HG02678 (cell line): ENCODE results near the gene KDM4C.

ENCODE experiments used
- ATAC-seq: cut with Tn5 transposase; IDR thresholded peaks from one replicate; pipeline ENCODE4 v1.9.1; 2021; ENCODE audit warnings: mild to moderate bottlenecking, moderate library complexity; ENCODE audit not compliant: unreplicated experiment

Gene KDM4C

DNA sequence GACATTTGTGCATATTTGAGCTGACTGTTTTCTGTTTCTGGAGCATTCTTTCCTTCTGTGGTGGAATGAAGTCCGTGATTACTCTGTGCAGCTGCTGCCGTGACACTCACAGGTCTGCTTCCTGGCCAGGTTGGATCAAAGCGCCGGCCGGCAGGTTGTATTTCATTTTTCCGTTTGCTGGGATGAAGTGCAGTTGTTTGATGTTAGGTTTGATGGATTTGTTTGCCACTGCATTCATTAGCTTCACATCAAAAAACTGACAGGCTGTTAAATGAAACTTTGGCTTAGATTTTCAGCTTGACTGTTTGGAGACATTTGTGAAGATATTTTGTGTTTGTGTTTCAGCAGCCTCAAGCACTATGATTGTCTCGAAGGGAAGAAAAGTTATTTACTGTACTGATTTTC is 140.1 kb downstream of the KDM4C start:
- ATAC-seq = no peak

DNA sequence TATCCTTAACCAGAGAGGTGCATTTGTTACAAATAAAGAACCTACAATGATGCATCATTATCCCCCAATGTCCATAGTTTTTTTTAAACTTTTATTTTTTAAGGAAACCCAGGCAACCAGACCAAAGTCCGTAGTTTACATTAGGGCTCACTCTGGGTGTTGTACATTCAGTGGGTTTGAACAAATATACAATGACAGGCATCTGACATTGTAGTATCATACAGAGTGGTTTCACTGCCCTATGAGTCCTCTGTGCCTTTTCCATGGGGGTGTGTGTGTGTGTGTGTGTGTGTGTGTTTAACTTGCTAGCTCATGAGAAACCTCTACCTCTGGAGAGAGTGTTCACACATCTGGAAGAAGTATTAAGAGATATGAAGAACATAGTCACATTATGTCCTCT is 141.5 kb downstream of the KDM4C start:
- no peak for ATAC-seq

DNA sequence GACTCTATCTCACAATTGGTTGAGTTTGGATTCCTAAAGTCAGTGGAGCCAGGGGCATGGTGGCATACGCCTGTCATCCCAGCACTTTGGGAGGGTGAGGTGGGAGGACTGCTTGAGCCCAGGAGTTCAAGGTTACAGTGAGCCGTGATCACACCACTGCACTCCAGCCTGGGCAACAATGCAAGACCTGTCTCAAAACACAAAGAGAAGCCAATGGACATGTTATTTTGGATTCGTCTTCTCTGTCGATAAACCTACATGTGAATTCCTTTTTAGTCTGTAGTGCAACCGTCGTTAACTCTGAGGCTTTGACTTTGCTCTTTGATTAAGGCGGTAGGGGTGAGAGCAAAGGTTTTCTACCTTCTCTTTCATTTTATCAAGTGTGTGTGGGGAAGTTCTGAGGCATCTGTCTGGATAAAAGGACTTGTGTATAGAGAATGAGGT is 142.7 kb downstream of the KDM4C start:
- ATAC-seq = no peak

DNA sequence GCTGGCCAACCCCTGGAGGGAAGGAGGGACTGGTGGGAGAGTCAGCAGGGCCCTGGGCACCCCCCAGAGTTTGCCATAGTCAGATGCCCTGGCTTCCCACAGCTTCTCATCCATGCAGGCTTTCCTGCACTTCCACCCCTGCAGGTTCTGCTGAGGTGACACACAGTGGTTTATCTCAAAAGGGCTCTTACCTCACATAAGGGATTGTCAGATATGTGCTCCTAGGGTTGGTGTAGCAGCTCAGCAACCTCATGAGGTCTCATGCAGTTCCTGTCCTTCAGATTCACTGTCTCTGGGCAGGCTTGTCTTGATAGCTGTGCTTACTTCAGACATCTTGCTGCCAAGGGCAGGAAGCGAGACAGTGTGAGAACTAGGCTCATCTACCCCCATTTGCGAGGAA is 143.4 kb downstream of the KDM4C start:
- ATAC-seq = no peak

DNA sequence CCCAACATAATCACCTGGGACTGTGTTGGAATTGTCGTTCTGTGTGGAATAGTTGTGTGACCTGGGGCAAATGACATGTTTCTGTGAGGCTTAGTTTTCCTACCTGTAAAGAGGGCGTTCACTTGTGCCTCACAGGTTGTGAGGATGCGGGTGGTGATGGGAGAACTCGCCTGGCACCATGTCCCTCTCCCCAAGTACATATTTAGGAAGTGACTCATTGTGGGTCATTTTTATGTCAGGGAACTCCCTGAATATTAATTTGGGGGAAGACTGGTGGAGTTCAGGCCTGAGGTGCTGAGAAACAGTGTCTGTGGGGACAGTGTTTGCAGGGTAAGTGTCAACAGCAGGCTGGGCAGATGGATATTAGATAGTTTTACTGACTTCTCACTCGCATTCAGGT is 144.7 kb downstream of the KDM4C start:
- ATAC-seq = no peak

DNA sequence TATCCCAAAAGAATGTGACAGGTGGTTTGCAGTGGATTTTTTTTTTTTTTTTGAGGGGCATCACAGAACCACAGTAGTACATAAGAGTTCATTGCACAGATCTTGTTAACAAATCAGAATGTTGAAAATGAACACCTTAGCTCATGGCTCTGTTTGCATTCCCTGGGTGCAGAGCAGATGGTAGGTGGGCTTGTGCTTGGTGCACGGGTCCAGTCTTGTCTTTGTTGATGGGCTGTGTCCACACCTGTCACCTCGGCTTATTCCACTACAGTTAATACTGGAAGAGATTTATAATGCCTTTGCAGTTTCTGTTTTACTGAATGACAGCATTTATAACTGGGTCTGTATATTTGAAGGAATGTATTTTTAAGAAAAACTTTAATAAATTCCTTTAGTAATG is 146.6 kb downstream of the KDM4C start:
- no peak for ATAC-seq

DNA sequence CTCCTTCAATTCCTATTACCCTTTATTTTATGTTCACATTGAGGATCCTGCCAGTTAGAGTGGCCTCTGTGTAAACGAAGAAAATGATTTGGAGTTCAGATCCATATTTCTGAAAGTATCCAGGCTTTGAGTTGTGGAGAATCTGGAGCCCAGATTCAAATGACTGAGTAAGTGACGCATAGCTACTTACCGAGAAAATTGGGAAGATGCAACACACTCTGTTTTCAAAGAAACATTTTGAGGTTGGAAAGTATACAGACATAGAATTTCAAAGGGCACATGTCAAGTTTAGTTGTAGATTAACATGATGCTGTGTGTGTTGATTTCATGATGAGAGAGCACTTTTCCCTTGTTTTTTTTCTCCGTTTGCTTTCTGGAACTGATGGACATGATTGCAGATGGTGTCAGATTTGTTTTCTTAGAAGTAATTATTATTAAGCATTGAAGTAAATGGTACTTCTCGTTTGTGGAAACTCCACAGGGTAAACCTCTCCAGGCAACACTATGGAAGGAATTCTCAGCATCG is 148.1 kb downstream of the KDM4C start:
- ATAC-seq = no peak

DNA sequence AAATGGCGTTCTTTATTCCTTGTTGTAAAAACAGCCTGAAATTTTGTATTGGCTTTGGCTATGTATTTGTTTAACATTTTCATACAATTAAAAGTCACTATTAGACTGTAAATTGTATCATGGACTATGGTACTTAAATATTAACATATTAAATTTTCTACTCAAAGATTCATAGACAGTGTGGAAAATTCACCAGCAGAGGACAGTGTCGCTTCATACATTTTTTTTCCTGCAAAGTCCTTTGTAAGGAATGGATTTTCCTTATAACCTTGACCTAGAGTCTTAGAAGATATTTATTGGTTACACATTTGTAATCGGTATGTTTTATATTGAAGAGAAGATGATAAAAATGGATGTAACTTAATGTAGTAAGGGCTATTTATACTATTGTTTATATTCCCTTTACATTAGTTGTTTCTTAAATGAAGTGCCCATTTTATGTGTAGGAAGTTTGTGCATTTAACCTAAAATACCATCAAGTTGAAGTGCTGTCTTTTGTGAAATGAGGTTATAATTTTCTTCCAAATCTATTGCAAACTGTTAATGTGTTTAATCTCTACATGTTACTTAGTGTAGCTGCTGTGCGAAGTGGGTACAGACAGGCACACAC is 150.1 kb downstream of the KDM4C start:
- no peak for ATAC-seq

DNA sequence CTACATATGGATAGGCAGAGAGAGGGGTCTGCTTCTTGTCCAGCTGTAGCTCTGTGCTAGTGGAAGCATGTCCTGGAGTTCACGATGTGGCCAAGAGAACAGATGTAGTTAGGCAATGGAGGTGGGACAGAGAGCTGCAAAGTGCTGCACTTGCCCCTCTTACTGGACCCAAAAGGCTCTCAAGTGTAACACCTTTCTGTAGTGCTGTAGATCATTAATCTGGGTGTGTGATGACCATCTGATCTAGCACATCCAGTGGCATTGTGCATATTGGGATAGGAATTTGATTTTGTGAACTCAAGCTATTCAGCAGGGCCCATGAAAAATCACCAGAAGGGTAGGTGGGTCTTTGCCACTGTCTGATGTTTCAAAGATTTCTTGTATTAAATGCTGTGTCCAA is 151.4 kb downstream of the KDM4C start:
- ATAC-seq = no peak

DNA sequence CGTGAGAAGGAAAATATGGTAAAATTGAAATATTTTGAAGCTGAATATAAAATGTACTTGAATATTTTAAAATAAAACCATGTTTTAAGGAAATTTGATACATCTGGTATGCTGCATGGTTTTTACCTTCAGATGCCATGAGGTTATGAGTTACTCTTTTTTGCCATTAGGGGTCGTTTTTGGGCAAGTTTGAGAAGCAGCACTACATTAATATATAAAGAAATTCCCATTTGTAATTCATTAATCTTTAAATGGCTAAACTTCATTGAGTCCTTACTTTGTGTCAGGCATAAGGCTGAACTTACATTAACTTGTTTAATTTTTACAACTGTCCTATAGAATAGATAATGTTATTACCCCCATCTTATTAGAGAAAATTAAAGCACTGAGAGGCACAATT is 152.3 kb downstream of the KDM4C start:
- ATAC-seq = no peak

DNA sequence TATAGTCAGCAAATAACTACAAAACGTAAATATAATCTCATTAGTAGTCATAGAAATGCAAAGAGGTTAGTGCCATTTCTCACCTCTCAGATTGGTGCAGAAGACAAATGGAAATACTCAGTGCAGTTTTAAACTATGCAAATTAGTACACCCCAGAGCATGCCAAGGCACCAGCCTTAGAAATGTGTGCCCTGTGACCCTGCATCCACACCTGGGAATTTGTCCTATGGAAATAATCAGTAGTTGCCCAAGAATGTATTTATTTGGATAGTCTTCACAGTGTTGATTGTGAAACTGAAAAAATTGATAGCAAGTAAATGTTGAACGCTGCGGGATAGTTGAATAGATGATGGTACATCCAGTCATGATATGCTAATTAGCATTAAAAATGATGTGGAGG is 152.7 kb downstream of the KDM4C start:
- no peak for ATAC-seq

DNA sequence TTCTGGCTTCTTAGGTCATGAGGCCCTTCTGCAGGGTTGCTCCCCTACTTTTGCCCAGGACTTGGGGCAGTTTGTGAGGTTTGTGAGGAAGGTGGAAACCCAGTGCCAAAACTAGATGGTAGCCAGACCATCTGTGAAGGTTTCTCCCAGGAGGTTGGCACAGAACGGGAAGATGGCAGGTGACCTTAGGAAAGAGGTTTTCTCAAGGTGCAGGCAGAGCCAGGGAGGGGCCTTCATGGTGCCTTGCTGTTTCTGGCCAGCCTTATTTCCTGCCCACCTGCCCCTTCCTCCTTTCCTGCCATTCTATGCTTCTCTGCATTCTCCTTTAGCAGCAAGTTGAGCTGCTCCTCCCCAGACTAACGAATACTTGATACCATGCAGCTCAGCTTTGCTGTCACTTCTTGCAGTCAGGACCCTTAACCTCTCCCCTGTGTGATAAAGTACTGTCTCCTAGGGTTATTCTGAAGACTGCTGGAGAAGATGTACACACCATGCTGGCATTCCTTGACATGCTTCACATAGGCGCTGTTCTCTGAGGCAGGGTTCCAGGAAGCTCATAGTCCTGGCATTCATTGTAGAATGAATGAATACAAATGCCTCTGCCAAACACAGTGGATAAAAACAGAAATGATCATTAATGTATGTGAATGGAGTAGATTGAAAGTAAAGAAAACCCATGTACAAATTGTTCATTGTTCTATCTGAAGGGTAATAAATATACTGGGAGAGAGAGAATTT is 154.3 kb downstream of the KDM4C start:
- no peak for ATAC-seq

DNA sequence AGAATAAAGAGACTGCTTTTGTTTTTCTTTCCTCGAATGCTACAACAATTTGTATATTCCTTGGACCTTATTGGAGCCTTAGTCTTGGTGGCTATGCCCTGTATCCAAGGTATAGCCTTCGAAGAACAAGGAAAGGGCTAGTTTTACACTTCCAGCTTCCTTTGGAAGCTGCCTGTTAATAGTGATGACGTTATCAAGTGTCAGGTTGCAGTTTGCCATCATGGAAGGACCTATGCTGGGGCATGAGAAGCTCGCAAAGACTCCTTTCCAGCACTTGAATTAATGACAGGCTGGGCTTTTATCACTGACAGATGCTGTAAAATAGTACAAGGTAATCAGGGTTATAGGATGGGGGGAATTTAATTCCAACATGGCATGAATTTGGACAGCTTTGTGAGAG is 157.9 kb downstream of the KDM4C start:
- ATAC-seq = no peak

DNA sequence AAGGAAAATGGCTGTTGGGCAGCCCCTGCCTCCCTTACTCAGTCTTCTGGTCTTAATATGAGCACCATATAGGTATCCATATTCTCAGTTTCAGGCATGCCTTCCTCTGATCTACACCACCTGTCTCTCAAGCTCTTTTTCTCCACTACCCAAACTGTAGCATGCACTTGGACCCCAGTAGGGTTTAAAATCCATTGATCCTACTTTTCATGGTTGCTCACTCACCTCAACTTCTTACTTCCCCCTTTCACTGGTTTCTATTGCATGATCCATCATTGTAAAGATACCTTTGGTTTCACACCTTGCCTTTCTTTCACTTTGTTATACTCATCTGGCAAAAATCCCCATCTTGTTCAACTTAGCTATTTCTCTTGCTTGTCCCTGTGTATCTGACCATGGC is 159.4 kb downstream of the KDM4C start:
- peak; percentile 85 for ATAC-seq

DNA sequence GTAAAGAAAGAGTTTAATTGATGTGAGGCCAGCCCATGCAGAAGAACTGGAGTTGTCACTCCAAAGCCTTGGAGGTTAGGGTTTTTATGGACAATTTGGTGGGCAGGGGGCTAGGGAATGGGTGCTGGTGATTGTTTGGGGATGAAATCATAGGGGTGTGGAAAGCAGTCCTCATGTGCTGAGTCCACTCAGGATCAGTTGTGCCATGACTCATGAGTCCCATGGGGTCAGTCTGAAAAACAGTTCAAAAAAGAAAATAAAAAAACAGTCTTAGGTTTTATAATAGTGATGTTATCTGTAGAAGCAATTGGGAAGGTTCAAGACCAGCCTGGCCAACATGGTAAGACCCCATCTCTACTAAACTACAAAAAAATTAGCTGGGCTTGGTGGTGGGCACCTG is 162.3 kb downstream of the KDM4C start:
- no peak for ATAC-seq

DNA sequence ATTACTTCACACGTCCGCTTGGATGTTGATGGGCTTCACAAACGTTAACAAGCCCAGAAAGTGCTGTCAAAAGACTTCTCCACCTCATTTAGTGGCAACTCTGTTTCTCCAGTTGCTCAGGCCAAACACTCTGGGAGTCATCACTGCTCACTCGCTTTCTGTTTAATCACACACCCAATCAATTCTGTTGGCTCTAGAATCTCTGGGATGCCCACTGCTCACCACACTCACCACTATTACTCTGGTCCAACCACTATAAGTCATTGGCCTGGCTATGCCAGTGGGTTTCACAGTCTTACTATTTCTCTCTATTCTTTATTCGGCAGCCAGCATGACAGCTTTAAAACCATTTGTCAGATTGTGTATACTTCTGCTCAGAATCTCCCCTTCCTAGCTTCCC is 163.5 kb downstream of the KDM4C start:
- no peak for ATAC-seq

DNA sequence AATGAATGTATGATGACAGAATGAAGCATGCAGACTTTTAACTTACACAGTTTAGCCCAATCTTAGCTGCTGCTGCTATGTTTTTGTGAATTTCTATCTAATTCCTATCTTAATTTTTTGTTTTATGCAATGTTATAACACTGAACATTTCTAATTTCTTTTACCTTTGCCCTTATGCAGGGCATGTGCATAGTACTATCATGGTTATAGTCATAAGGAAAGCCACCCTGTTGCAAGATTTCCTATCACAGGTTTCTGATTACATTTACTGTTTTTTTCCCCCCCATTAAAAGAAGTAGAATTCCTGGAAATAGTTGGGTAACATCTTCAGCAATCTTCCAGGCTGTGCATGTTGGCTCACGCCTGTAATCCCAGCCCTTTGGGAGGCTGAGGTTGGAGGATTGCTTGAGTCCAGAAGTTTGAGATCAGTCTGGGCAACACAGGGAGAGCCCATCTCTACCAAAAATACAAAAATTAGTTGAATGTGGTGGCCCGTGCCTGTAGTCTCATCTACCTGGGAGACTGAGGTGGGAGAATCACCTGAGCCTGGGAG is 164.4 kb downstream of the KDM4C start:
- no peak for ATAC-seq

DNA sequence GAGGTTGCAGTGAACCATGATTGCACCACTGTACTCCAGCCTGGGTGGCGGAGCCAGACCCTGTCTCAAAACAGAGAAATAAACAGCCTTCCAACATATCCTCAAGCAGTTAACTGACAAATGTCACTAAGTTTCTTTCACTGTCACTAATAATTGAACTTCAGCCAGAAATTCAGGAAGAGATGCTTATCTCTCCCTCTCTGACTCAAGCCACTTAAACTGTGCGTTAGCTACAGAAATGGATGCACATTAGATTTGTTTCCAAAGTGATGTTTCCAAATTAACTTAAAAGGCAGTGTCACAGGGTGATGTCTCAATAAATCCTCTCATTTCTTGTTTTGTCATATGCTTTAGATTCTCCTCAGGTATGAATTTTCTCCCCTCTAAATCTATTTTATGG is 164.9 kb downstream of the KDM4C start:
- no peak for ATAC-seq

DNA sequence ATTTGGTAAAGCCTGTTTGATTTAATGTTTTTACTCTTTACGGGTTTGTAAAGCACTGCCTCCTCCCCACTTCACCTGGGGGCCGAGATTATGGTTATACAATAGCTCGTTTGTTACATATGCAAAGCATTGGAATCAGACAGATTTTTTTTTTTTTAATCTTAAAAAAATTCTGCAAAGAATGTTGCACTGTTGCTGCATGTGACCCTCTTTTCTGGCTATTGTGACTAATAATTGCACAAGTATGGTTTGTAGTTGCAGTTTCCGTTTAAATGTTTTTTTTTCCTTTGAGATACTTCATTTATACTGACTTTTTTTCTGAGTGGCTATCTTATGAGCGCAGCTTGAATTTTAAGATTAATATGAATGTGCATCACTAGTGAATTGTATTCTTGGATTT is 165.3 kb downstream of the KDM4C start:
- ATAC-seq = no peak

DNA sequence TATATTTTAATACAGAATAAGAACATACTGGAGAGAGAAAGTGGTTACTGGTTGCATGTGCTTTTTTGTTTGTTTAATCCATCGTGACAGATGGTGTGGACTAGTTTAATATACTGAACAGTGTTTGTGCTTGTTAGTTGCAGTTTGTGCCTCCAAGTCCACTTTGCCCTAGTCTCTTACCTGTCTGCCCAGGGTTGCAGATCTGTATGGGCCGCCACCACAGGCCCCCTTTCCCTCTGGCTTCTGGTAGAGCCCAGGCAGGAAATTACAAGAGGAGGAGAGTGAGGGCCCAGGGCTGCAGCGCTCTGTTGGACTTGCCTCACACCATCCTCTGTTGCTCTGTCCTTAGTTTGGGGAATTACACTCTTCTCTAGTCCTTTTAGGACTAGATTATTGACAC is 166.4 kb downstream of the KDM4C start:
- ATAC-seq = no peak

DNA sequence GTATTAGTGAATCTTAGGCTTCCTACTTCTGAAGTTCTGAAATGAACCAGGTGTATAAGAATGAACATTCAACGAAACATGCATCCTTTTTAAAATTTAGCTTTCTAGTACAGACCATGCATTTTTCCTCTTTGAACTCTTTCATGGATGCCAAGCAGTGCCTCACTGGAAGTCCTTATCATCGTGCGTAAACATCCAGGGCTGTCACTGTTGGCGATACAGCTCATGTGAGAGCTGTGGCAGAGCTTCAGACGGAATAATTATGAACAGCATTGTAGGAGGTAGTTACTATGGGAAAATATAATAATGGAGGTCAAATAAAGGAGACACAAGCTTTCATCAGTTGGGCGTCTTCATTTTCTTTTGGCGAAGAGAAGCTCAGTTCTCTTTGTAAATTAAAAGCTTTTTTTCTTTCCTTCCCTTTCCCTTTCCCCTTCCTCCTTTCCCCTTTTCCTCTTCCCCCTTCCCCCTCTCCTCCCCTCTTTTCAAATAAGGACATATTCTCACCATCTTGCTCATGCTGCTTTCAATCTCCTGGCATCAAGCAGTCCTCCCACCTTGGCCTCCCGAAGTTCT is 167.3 kb downstream of the KDM4C start:
- no peak for ATAC-seq

DNA sequence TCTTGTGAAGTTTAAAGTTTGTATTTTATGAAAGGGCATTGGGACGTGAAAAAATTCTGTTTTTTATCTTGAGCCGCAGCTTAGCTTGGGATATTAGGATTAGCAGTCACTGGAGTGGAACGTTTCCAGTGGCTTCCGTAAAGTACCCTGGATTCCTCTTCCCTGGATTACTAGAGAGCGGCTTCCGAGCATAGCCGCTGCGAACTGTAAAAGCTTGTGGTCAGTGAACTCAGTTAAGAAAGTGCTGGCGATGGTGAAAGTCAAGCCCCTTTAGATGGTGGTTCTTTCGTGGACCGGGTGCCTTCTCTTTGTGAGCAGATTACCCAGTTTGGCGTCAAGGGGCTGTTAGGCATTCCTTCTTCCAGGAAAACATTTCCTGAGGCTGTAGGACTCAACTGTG is 168.1 kb downstream of the KDM4C start:
- ATAC-seq = no peak
